DMS 273 treated with DMSO at 0.1 percent for 48 hours (cell line): Measurements from ENCODE around the gene SGTA.

Experiments used
- DNase-seq: peaks from one replicate; lab custom pipeline; 2025; lab: John Stamatoyannopoulos, UW

Gene SGTA

DNA sequence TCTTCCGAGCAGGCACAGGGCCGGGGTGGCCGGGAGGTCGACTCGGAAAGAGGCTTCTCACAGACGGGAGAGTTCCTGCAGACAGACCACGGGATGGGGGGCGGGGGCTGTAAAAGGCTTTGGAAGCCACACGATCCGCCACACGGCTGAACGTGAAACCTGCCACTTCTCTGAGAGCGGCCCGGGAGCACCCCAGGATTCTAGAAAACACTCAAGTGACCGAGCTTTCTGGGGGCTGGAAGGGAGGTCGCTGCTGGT is 27.7 kb downstream of the SGTA start:
- DNase-seq: no peak

DNA sequence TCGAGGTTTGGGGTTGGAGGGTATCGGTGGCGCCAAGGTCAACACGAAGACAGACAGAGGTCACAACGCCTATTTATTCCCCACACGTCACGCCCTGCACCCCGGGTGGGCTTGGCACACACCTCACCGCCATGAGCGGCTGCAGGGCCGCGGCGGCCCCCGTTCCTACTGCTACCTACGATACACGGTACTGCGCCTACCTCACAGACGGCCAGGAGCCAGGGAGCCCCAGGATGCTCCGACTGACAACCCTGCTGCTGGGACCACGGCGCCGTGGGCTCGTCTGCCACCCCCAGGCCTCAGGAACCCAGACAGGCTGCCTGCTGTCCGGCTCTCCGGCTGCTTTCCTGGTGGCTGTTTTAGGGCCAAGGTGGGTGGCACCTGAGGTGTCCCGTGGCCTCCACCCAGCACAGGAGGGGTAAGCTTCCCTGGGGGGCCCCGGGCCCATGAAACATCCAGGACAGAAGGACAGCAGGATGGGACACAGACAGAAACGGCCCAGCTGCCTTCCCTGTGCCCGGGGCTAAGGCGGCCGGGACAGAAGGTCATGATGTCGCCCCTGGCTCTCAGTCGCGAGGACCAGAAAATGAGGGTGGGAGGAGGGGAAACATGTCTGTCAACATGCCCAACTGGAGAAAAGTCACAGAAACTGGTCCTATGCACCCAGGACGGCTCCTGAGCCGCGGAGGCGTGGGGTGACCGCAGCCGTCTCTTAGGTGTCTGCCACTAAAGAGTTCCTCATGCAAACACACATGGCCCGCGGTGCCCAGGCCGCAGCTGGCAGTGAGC is 28.2 kb downstream of the SGTA start:
- DNase-seq: no peak

DNA sequence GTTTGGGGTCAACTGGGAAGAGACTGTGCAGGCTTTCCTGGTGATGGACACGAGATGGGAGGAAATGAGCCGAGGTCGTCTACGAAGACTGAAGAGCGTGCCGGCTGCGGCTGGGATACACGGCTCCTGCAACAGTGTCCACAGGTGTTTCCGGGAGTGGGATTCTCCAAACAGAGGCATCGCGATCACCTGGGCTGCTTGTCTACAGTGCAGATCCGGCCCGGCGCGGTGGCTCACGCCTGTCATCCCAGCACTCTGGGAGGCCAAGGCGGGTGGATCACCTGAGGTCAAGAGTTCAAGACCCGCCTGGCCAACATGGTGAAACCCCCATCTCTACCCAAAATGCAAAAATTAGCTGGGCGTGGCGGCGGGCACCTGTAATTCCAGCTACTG is 31.6 kb downstream of the SGTA start:
- DNase-seq: no peak

DNA sequence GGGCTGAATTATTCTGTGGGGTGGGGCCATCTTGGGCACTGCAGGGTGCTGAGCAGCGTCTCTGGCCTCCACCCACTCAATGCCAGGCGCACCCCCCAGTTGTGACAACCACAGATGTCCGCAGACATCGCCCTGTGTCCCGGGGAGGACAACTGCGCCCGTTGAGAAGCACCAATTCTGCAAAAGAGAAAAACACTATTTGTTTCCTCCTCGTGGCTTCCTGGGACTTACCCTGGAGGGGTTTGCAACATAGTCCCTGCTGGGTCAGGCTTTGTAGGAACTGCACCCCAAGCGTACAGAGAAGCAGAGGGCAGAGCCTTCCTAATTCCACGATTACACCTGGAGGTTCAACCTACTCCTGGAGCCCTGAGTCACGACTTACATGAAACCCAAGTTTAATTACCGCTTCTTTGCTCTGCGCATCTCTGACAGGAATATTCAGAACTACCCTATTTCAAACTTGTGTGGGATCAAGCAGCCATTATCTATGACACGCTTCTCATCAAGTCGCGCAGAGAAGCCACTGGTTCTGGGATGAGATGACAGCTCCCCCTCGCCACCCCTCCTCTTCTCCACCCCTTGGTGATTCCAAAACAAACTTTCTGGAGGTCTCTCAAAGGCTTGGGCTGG is 32.1 kb downstream of the SGTA start:
- DNase-seq: no peak

DNA sequence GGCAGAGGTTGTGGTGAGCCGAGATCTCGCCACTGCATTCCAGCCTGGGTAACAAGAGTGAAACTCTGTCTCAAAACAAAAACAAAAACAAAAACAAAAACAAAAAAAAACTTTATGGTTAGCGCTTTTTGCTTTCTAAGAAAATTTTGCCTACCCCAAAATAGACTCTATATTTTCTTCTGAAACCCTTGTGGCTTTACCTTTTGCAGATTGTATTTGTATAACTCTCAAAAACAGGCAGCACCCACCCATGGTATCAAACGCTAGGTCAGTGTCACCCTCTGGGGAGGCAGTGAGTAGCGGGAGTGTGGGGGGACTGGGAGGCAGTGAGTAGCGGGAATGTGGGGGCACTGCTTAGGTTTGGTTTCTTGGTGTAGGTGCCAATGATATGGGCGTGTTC is 35.7 kb downstream of the SGTA start:
- DNase-seq: no peak

DNA sequence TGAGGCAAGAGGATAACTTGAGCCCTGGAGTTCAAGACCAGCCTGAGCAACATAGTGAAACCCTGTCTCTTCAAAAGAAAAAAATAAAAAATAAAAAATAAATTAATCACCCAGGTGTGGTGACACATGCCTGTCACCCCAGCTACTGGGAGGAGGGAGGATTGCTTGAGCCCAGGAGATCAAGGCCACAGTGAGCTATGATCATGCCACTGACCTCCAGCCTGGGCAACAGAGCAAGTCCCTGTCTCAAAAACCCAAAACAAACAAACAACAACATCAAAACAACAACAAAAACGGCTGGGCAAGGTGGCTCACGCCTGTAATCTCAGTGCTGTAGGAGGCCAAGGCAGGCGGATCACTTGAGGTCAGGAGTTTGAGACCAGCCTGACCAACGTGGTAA is 39.0 kb downstream of the SGTA start:
- no peak for DNase-seq

DNA sequence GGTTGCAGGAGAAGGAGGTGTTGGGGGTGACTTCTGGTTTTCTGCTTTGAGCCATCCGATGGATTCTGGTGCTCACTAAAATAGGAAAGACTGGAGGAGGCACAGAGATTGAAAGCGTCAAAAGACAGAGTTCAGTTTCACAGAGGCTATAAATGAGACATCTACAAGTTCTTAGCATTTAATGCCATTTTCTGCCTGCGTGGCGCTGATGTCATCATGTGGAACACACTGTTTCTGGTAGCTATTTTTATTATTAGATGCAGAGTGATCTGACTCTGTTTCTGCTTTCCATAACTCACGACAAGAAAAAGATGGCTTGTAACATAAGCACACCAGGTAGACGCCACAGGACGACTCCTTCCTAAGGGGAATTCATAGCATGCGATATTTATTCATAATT is 40.0 kb downstream of the SGTA start:
- no peak for DNase-seq

DNA sequence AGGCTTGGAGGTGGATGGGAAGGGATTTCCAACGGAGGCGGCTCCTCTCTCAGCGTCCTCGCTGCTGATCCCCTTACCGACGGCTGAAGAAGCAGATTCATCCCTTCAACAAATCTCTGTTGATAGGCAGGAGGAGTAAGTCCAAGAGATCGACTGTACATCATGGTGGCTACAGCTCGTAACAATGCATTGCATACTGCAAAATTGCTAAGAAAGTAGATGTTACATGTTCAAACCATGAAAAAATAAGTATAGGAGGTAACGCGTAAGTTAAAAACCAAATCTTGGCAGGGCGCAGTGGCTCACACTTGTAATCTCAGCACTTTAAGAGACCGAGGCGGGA is 42.8 kb downstream of the SGTA start:
- no peak for DNase-seq

DNA sequence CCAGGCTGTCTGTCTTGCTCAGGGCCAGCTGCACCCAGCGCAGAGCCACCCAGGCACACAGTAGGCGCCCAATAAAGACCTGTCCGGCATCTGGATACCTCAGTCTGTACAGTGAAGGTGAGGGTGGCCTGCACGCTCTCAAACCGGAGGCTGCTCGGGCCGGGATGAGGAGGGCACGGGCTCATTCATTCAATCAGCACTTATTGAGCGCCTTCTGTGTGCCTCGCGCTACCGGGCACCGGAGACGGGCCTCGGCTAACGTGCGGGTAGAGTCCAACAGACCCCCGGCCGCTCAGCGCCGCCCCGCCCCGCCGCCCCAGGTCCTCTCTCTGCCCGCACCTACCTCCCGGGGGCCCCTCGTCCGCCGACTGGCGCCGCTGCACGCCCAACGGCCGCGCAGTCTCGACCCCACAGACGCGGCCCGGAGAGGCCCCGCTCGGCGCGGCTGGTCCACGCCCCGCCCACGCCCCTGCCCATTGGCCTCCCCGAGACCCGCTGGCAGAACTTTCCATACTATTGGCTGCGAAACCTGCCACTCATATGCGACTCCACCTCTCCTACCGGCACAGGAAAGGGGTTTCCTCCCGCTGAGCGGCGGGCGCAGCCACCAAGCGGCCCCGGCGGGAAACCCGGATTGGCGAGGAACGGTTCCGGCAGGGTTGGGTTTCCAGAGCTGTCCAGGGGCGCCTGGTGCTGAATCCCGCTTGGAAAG is 43.3 kb downstream of the SGTA start, which contains the start of gene SLC39A3:
Gene SLC39A3, minus strand, starts transcription at position 416 of the 712 bp plus-strand sequence. CDS start 2,760 bp downstream, outside the sequence.
- DNase-seq: peak; percentile 94

DNA sequence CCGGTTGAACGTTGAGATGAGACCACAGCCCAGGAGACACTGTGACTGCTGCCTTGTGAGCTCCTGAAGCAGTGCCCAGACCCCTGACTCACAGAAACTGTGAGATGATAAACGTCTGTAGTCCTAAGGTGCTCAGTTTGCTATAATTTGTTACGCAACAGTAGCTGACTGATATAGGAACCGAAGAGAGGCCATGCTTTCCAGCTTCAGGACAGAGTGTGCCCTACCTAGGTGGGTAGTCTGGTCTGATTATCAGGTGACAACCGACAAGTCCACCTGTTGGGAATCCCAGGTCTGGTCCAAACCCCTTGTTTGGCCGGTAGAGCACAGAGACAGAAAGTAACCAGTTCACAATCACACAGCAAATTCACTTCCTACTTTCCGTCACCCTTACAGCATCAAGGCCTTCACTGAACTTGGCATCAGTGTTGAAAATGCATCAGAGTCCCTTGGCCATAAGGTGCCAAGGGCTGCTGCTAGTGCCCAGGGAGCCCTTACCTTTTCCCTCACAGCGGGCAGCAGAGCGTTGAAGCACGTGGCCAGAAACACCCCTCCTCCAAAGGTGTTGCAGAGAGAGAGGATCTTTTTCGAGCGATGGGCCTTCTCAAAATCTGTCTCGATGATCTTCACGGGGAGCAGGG is 46.4 kb downstream of the SGTA start:
- no peak for DNase-seq

DNA sequence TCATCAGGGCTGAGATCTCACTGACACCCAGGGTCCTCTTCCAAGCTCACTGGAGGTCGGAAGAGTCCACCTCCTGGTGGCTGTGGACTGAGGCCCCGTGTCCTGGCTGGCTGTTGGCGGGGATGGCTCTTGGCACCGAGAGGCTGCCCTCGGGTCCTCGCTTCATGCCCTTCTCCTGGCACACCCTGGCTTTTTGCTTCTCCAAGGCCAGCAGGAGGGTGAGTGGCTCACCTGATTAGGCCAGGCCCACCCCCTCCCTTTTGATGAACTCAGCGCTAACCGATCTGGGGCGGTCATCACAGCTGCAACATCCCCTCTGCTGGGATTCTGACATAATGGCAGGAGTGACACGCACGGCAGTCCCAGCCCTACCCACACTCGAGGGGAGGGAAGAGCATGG is 47.7 kb downstream of the SGTA start:
- DNase-seq: no peak

DNA sequence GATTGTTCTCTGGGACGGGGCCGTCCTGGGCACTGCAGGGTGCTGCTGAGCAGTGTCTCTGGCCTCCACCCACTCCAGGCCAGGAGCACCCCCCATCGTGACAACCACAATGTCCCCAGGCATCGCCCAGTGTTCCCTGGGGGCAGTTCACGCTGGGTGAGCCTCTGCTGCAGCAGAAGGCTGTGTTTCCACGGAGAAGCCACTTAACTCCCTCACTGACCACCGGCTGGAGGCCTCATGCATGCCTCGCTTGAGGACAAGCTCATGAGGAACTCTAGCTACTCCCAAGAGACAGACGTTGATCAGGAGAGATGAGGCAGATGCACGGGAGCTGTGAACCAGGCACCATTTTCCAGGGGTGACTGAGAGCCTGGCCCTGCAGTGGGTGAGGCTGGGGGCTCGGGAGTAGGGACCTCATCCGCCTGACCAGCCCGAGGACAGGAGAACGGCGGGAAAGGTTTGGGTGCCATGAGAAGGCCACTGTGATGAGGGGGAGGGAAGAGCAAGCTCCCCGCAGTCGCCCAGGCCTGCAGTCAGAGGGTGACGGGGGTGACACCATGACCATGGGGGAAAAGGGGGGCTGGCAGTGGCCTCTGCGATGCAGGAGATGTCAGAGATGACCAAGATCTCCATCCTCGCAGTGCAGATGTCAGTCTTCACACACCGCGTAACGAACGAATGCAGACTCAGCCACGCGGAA is 48.3 kb downstream of the SGTA start:
- no peak for DNase-seq

DNA sequence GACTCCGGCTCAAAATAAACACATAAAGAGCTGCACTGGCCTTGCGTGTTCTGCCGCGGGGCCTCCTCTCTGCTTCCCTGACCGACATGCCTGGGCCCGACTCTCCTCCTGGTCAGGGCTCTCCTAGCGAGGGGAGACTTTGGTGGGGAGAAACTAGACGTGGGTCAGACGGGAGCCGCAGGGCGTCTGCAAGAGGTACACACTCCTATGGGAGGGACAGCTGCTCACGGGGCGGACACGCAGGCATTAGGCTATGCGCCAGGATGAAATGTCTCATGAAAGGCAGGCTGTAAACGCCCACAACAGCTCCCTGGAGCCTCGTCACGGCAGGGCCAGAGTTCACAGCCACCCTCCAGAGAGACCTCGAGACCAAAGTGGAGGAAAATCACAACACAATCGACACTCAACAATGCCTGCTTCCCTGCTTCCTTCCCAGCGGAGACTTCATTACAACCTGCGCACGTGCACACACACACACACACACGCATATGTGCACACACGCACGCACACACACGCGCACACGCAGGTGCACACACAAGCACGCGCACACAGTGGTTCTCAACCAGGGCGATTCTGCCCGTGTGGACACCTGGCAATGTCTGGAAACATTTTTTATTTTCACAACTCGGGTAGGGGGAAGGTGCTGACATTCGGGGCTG is 49.0 kb downstream of the SGTA start:
- DNase-seq: no peak

DNA sequence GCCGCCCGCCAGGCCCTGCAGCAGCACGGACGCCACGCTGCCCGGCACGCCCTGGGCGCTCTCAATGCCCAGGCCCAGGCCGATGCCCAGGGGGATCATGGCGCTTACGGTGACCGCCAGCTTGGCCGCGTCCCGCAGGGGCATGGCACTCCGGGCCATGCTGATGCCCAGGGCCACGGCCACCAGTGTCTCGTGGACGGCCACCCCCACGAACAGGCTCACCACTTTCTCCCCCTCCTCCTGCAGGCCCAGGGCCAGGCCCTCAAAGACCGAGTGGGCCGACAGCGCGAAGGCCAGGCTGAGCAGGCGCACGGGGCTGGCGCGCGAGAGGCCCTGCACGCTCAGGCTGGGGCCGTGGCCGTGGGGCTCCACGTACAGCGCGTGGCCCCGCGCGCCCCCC is 50.2 kb downstream of the SGTA start:
- DNase-seq: no peak

DNA sequence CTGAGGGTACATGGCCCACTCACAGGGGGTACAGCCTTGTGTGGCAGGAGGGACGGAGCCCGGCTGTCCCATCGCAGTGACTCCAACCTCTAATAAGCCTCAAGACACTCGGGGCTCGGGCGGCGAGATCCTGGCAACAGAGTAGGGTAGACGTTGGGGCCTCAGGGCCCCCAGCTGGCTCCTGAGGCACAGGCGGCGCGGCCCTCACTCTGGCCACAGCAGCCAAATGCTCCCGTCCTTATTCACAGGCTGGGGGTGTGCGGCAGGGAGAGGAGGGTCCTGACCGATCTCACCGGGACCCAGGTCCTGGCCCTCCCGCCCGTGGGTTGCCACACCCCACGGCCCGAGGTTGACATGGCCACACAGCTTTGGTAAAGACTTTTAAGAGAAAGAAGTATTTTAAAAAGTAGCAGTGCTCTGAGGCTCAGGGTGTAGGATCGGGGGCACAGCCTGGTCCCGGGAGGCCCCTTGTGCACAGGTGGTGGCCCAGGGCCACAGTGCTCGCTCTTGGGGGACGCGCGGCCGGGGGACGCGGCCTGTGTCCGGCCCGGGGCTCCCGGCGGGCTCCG is 50.8 kb downstream of the SGTA start:
- no peak for DNase-seq

DNA sequence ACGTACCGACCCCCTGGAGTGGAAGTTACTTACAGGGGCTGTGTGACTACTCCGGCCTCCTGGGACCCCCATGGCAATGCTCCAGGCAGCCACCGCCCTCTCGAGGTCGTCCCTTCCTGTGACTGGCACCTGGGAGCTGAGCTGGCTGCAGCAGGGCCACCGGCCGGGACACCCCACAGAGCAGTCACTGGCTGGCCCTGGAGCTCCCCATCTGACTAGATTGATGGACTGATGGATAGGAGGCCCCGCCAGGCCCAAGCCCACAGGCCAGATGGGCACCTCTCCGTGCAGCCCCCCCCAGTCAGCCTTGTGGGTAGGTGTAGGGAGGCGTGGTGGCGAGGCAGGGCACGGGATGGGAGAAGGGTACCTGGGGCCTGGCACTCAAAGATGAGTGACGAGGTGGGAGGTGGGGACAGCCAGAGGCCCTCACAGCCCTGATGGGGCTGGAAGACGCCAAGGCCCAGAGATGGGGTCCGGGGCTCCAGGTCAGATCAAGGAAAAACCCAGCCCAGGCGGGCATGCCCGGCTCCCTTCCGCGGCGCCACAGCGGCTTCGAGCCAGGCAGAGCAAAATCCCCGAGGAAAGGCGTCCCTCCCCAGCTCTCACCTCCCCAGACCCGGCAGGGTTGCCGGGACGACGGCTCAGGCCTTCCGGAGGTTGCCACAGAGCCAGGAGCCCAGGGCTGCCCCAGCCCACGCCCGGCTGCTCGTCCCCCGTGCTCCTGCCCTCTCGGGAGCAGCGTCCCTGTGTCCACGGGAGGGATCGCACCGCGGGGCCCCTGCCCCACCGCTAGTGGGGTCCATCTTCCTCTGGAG is 51.7 kb downstream of the SGTA start:
- no peak for DNase-seq

DNA sequence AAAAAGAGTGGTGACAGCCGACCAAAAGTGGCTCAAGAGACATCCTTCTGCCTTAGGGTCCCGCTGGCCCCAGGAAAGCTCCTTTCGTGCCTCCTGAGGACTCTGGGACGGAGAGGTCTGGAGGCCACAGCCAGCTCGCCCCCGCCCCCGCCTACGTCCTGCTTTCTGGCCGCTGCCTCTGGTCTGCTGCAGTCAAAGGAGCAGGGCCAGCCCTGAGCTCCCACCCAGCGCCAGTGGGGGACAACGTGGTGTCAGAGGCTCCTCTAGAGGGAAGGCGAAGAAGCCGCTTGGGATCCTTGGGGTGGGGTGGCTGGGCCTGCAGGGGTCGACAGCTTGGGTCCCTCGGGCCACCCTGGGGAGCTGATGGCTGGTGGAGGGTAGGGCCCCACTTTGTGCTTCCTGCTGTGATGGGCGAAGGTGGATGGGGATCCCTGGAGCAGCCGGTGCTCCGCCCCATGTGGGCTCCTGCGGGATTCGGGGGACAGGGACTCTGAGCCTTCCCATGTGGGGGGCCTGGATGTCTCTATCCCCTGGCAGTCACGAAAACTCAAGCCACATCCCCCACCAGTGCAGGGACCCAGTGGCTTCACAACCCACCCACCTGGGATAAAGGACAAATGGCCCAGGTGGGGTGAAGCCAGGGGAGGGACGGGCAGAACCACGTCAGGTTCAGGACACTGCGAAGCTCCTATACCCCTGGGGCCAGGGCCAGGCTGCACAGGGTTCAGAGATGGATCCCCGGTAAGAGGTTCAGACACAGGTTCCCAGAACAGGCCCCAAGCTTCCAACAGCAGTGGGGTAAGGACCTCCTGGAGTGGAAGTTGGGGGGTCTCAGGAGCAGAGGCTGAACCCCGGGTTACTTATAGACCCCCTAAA is 52.9 kb downstream of the SGTA start:
- no peak for DNase-seq

DNA sequence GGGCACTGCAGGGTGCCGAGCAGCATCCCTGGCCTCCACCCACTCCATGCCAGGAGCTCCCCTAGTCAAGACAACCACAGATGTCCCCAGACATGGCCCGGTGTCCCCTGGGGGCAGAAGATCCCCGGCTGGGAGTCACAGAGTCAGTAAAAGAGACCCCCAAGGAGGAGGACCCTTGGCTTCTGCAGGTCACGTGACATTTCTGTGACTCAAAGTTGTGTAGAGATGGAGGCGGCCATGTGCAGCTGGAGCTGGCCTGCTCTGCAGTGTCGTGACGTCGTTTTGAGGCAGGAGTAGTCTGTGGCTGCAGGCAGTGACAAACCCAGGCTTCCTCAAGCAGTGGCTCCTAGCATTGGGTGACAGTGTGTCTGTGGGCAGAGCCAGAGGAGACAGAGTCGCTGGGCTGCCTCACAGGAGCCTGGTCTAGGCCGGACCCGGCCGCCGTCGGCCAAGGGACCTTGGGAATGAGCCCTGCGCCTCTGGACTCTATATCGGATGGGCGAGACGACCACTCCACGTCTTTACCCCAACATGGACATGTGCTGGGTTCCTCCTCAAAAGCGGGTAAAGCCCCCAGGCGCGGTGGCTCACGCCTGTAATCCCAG is 54.2 kb downstream of the SGTA start:
- no peak for DNase-seq

DNA sequence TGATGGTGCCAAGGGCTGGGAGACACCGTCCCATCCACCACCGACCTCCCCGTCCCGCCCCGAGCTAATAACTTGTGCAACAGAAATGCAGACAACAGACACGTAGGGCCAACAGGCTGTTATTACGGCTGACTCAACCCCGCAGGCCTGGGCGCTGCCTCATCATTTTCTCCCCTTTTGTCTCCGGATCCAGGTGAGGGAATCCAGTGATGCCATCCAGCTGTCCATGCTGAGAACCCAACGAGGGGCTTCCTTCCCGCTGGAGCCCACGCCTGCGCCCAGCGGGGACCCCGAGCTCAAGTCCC is 55.5 kb downstream of the SGTA start:
- DNase-seq: no peak
